HG03354 (cell line): ENCODE results near the gene RAPGEF4.

Source experiments
- ATAC-seq: cut with Tn5 transposase; IDR thresholded peaks from one replicate; pipeline ENCODE4 v1.9.1; 2021; ENCODE audit warnings: mild to moderate bottlenecking; ENCODE audit not compliant: unreplicated experiment, poor library complexity, severe bottlenecking

RAPGEF4 gene

DNA sequence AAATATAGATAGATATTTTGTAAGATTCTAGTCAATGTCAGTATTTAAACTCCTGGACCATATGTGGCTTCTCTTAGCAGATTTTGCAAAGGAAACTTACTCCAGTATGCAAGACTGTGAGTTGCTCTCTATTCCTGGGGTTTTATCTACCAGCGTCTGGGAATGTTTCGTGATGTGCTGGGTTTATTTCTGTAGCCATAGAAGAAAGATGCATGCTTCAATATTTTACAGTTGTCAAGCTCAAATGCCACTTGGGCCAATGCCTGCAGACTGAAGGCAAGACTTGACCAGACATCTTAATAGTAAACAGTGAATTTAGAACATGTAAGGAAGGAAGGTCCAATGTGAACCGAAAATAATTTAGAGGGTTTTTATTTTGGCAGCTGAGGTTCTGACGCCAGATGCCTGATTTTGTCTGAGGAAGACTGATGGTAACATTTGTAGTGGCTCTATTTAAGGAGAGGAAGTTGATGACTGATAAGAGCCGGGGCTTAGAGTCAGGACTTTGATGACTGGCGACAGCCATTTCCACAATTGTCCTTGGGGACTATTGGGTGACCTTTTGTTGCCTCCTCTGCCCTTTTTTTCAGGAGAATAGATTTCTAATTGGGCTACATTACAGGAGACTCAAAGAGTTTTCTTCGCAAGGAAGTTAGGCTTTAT lies 154.3 kb downstream of the RAPGEF4 start:
- ATAC-seq, result no peak

DNA sequence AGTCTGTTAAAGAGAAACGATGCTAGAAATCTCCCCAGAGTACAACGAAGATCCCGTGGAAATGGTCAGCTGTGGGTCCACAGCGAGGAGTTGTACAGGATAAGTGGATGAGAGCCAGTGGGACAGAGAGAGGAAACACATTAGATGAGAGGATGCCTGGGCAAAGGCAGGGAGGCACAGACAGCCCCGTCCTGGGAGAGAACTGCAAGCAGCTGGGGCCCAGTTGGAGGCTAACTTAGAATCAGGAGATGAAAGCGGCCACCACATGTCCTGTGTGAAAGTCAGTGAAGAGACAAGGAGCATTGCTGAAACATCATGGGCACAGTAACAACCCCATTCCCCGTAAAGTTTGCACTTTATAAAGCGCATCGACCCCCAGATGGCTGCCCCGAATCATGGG lies 157.5 kb downstream of the RAPGEF4 start:
- no peak for ATAC-seq

GRCh38 chr2:172893671-172894070 lies 158.0 kb downstream of the RAPGEF4 start:
- no peak for ATAC-seq

DNA sequence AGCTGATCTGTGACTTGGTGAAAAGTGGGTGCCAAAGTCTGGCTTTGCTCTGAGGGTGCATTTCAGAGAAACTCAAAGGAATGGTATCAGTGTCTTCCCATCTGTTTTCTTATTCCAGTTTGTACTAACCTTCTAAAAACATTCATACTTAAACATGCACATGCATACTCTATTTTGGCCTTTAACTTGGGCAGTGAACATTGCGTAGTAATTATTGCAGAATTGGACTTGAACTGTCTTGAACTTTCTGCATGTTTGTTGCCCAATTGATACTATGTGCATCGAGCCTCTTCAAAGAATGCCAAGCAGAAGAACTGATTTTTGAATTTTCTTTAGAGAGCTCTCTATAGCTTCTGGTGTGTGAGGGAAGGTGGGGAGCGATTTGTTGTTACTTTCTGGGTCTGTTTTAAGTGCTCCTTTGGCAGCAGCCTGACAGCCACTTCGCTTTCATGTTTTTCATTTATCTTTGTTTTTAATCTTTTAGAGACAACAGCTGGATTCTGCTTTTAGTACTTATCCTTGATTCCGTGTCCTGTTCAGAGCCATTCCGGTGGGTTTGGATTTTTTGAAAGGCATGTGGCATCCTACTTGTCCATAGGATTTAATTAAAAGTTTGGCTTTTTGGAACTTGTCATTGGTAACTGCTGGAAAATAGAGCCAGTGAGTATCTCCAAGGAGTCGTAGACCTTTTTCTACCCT lies 159.2 kb downstream of the RAPGEF4 start:
- no peak for ATAC-seq

DNA sequence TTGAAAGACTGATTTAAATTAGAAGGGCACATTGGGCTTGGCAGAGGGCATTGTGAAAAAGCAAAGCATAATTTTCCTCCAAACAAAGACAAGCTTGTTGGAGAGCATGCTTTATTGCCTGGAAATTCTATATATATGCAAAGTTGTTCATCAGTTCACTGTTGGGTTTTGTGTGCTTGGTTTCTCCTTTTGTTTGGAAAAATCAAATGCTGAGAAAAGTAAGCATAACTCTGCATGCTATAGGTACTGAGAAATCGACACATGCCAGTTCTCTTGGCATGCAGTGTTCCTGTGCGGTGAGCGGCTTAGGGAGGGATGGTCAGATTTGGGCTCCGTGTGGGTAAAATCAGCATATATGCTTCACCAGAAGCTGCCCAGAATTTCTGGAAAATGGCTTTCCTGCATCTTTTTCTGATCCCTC lies 161.0 kb downstream of the RAPGEF4 start:
- no peak for ATAC-seq

- ATAC-seq, result no peak
These were observed 165.2 kb downstream of the RAPGEF4 start for GRCh38 chr2:172900871-172901270.

DNA sequence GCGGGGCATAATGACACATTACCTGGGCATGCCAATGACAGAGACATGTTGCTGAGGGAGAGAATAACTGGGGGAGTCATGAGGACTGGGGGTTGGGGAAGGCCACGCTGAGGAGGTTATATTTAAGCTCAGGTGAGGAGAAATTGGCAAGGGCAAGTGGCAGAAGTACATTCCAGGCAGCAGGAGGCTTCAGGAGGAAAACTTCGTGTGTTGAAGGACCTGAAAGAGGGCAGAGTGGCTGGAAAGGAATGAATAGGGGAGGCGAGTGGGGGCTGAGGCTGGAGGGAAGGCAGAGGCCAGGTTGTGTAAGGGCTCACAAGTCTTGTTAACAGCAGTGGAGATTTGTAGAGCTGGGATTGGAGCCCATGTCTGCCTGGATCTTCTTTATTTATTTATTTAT lies 166.3 kb downstream of the RAPGEF4 start:
- no peak for ATAC-seq

GRCh38 chr2:172904236-172904635 lies 168.6 kb downstream of the RAPGEF4 start:
- ATAC-seq, result no peak

- no peak for ATAC-seq
These were observed 170.5 kb downstream of the RAPGEF4 start for GRCh38 chr2:172905937-172906811.

- no peak for ATAC-seq
These were observed 172.6 kb downstream of the RAPGEF4 start for GRCh38 chr2:172908275-172908674.

- ATAC-seq, result no peak
These were observed 173.8 kb downstream of the RAPGEF4 start for GRCh38 chr2:172909454-172909853.

DNA sequence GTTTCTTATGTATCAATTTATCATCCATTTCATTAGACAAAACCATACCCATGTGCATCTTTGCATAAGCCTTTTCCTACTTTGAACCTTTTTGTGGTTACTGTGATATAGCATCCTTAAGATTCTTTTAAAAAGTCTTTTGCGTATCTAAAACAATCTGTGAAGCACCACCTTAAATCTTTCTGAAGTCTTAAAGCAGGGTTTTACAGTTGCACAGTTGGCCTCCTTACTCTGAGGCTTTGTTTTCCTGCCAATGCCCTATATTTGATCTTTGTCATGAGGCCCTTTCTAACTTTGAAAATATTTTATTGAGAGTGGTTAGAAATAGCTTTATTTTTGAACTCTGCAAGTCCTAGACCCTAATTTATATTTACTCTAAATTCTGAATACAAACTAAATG lies 176.6 kb downstream of the RAPGEF4 start:
- no peak for ATAC-seq

GRCh38 chr2:172914341-172915008 lies 178.8 kb downstream of the RAPGEF4 start:
- ATAC-seq, result no peak

DNA sequence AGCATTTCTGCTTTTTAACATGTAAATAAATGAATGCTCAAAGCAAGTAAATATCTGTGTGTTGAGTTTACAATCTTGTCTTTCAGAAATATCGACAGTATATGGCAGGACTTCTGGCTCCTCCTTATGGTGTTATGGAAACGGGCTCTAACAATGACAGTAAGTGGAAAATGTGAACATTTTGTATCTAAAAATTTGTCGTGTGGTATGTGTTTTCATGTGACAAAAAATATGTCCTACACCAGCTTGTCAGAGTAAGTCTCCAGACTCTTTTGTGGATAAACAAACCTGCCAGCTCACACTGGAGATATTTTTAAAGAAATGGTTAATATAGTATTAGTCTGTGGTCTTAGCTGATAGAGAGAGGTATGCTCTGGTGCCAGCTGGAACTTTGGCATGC lies 182.1 kb downstream of the RAPGEF4 start:
- no peak for ATAC-seq

DNA sequence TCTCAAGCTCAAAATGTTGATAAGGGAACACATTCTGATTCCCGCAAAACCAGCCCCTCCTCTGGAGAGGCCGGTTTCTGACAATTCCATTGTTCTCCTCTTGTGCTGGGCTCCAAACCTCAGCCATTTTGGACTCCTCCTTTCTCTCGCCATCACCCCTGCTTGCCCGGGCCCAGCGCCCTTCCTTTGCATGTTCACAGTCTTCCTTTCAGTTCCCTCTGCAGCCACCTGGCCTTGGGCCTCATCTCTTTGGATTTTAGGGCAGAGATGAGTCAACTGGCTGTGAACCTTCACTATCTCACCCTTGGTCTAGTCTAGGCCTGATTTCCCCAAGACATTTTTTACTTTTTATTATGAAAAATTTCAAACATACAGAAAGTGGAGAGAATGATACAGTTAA lies 184.1 kb downstream of the RAPGEF4 start:
- ATAC-seq, result peak; percentile 87

GRCh38 chr2:172921532-172922236 lies 186.0 kb downstream of the RAPGEF4 start:
- ATAC-seq, result no peak

DNA sequence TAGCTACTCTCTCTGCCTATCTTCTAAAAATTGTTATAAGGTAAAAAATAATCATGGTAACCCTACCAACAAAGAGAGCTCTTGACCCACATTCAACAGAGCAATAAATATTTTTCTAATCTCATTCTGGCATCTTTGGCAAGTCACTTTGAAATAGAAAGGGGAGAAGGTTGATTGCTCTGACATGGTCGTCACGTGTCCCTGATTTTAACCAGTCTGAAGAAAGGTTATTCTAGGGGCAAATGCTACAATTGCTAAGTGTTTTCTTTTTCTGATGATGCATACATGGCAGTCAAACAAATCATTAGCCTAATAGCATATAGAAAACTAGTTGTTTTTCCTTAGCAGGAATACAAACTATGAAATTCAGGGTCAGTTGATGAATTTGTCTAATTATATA lies 186.7 kb downstream of the RAPGEF4 start:
- ATAC-seq, result no peak

DNA sequence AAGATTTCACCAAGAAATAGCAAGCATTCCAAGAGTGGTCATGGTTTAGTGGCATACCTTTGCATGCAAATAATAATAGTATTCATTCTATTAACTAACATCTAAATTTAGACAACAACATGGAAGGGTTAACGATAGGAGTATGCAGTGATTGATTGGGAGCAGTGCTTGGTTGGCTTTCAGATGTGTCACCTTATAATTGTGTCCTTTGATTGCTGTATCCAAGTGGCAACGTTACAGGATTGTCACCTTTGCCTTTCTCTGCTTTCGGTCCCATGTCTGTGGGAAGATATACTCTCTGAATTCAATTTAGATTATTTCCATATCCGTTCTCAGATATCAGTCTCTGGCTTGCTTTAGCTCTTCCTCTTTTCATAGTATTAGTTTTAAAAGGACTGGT lies 187.2 kb downstream of the RAPGEF4 start:
- no peak for ATAC-seq

- no peak for ATAC-seq
These were observed 188.5 kb downstream of the RAPGEF4 start for GRCh38 chr2:172924097-172924660.
